PC-9 (cell line): ENCODE results near the gene KIF26B. TPM values are rescaled to one million over a fixed set of nuclear protein-coding genes. Genes with fewer than 3 reads are reported as not detected.

Experiments
- BruUV-seq: library from RNA; stranded (reverse); fragments of 400-500 nt; replicated peaks from 2 replicates; lab custom pipeline; 2021; lab: Mats Ljungman, UMichigan
- CTCF ChIA-PET: fragments of 300-600 bp; sonication (Branson Sonifier 250); formaldehyde crosslinking; loops from one replicate; lab custom pipeline; 2022; ENCODE audit warnings: antibody characterized with exemption; lab: Charles Lee
- POLR2A ChIA-PET: fragments of 300-600 bp; sonication (Branson Sonifier 250); formaldehyde crosslinking; loops from one replicate; lab custom pipeline; 2022; ENCODE audit warnings: antibody characterized with exemption; ENCODE audit not compliant: unreplicated experiment; lab: Charles Lee
- DNase-seq, 2 experiments: peaks; one replicate each; pipeline versions ENCODE4 v3.0.0 to v3.0.0-alpha.2; 2015 to 2022; ENCODE audit warnings: mixed read lengths in 1 of 2
- H2AFZ ChIP-seq: fragments of 200-600 bp; sonication (generic); 2 replicates; pipeline ENCODE4 v1.8.1; 2017; ENCODE audit warnings: antibody characterized with exemption
- H3F3A ChIP-seq: fragments of 200-600 bp; sonication (generic); 2 replicates; pipeline ENCODE4 v1.8.1; 2017; ENCODE audit warnings: antibody characterized with exemption, mild to moderate bottlenecking, low read depth; ENCODE audit not compliant: insufficient read depth
- H3K27ac ChIP-seq: fragments of 200-600 bp; sonication (generic); 2 replicates; pipeline ENCODE4 v1.6.1; 2016; ENCODE audit warnings: mixed run types
- H3K27me3 ChIP-seq: fragments of 200-600 bp; sonication (generic); 2 replicates; pipeline ENCODE4 v1.6.1; 2016; ENCODE audit warnings: low read depth, mixed run types; ENCODE audit not compliant: insufficient read depth
- H3K36me3 ChIP-seq: fragments of 200-600 bp; sonication (generic); 2 replicates; pipeline ENCODE4 v1.6.1; 2016; ENCODE audit warnings: low read depth, mixed run types
- H3K4me1 ChIP-seq: fragments of 200-600 bp; sonication (generic); replicated peaks from 2 replicates; pipeline ENCODE4 v1.6.1; 2016; ENCODE audit warnings: mixed run types; ENCODE audit not compliant: insufficient read depth
- H3K4me2 ChIP-seq: fragments of 200-600 bp; sonication (generic); 2 replicates; pipeline ENCODE4 v1.6.1; 2017; ENCODE audit warnings: mixed run types
- H3K4me3 ChIP-seq: fragments of 200-600 bp; sonication (generic); 2 replicates; pipeline ENCODE4 v1.6.1; 2016; ENCODE audit warnings: mixed run types
- H3K79me2 ChIP-seq: fragments of 200-600 bp; sonication (generic); 2 replicates; pipeline ENCODE4 v1.6.1; 2017; ENCODE audit warnings: low read depth, mixed run types
- H3K9me2 ChIP-seq: fragments of 200-600 bp; sonication (generic); 2 replicates; pipeline ENCODE4 v1.8.1; 2017; ENCODE audit warnings: mild to moderate bottlenecking; ENCODE audit not compliant: insufficient read depth
- H3K9me3 ChIP-seq: fragments of 200-600 bp; sonication (generic); 2 replicates; pipeline ENCODE4 v1.8.1; 2016; ENCODE audit warnings: low read depth; ENCODE audit not compliant: insufficient read depth
- H4K20me1 ChIP-seq: fragments of 200-600 bp; sonication (generic); 2 replicates; pipeline ENCODE4 v1.8.1; 2017; ENCODE audit not compliant: insufficient read depth
- EZH2 ChIP-seq: fragments of 200-600 bp; sonication (generic); IDR thresholded peaks from 2 replicates; pipeline ENCODE4 v1.8.0; 2017; ENCODE audit warnings: antibody characterized with exemption, low read depth
- intact Hi-C: fragments of 100-400 bp; cut with micrococcal nuclease; formaldehyde crosslinking; loops from one replicate; pipeline ENCODE4 v1.10.0; 2022; ENCODE audit not compliant: unreplicated experiment
- total RNA-seq: library from RNA; stranded (reverse); gene quantifications from 2 replicates; pipeline ENCODE4 v1.2.3, GENCODE V29; 2021
- TF ChIP-seq, protein P1 (sequence below): fragments of 200-600 bp; sonication (generic); conservative IDR thresholded peaks from 2 replicates; pipeline ENCODE4 v1.6.1; 2017; ENCODE audit warnings: mixed run types, antibody characterized with exemption, mild to moderate bottlenecking, moderate library complexity

The KIF26B gene
- total RNA-seq, 1 experiment from 2014 or later = 0.11 TPM

DNA sequence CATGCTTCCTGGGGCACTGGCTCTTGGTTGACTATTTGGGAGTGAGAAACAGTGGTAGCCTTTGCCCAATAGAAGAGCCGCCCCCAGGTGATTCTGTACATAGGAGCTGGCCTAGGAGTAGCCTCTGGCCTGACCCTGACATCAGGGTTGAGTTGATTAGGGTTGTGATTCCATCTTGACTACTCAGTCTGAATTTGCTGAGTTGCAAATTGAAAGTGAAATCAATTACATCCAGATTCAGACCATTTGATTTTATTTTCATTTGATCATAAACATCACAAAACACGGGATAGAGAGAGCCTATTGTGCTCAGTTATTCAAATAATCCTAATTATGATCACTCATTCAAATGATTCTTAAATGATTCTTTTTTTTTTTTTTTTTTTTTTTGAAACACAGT is 253.2 kb downstream of the KIF26B start:
- Histone ChIP-seq H3K27me3 (peaks cover 77% of the 10 kb centered on the region), H3K79me2 (no peaks in the 10 kb centered on the region), H2AFZ (no peak overlapping the region), H3K9me2 (no peaks in the 10 kb centered on the region), H3K36me3 (no peaks in the 10 kb centered on the region), H3K4me3 (no peak overlapping the region), H4K20me1 (no peaks in the 10 kb centered on the region), H3K4me2 (no peak overlapping the region), H3K9me3 (no peaks in the 10 kb centered on the region), H3K4me1 (no peaks in the 10 kb centered on the region), H3F3A (no peaks in the 10 kb centered on the region), H3K27ac (no peak overlapping the region)
- TF ChIP-seq EZH2 = no peak
- TF ChIP-seq, protein P1, sequence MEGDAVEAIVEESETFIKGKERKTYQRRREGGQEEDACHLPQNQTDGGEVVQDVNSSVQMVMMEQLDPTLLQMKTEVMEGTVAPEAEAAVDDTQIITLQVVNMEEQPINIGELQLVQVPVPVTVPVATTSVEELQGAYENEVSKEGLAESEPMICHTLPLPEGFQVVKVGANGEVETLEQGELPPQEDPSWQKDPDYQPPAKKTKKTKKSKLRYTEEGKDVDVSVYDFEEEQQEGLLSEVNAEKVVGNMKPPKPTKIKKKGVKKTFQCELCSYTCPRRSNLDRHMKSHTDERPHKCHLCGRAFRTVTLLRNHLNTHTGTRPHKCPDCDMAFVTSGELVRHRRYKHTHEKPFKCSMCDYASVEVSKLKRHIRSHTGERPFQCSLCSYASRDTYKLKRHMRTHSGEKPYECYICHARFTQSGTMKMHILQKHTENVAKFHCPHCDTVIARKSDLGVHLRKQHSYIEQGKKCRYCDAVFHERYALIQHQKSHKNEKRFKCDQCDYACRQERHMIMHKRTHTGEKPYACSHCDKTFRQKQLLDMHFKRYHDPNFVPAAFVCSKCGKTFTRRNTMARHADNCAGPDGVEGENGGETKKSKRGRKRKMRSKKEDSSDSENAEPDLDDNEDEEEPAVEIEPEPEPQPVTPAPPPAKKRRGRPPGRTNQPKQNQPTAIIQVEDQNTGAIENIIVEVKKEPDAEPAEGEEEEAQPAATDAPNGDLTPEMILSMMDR = no peak
- no peak for DNase-seq
- CTCF ChIA-PET = no interaction called here
- POLR2A ChIA-PET = no interaction called here
- no TSS peak for BruUV-seq
- intact Hi-C loops = no loop called here

DNA sequence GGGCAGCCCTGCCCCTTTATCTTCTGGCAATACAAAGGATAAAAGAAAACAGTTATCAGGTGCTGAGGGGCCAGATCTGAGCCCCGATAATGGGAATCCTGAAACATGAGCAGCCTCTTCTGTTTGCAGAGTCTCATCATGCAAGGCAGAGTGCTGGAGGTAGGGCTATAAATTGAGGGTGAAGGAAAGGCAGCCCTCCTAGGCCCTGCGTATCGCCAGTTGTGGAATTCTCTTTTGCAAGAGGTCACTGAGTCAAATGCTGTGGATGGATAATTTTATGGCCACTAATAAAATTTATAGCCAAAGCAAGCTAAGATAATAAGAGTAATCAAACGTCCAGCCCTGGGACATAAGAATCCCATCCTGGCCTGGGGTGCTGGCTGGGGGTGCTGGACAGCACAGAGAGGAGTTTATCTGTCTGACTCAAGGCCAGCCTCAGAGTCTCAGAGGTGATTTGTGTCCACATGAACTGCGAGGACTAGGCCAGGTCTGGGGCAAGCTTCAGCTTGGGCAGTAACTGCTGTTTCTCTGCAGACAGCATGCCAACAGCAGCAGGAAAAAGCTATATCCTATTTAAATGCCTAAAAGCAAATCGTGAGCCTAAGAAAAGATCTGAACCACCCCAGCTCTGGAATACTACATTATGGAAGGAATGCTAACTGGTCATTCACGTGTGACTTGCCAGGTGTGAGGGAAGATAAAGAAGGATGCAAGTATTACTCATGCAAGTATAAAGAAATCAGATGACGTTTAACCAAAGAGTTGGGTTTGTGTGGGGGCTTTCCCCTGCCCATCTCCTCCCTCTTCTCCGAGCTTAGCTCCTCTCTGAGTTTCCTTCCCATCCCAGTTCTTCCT is 254.8 kb downstream of the KIF26B start:
- no peaks in the 10 kb centered on the region for H4K20me1 ChIP-seq
- H3K4me2 ChIP-seq = no peak overlapping the region
- H3K9me2 ChIP-seq = no peaks in the 10 kb centered on the region
- ChIA-PET CTCF (no interaction called here), POLR2A (no interaction called here)
- no peaks in the 10 kb centered on the region for H3K4me1 ChIP-seq
- H3K79me2 ChIP-seq = no peaks in the 10 kb centered on the region
- no peak overlapping the region for H3K4me3 ChIP-seq
- no peaks in the 10 kb centered on the region for H3F3A ChIP-seq
- no peak for TF ChIP-seq EZH2
- TF ChIP-seq, protein P1 = no peak
- H3K9me3 ChIP-seq = no peaks in the 10 kb centered on the region
- no peak overlapping the region for H3K27ac ChIP-seq
- DNase-seq = no peak
- H3K27me3 ChIP-seq = peaks cover 83% of the 10 kb centered on the region
- BruUV-seq = no TSS peak
- intact Hi-C loops = no loop called here
- H2AFZ ChIP-seq = no peak overlapping the region
- H3K36me3 ChIP-seq = no peaks in the 10 kb centered on the region

DNA sequence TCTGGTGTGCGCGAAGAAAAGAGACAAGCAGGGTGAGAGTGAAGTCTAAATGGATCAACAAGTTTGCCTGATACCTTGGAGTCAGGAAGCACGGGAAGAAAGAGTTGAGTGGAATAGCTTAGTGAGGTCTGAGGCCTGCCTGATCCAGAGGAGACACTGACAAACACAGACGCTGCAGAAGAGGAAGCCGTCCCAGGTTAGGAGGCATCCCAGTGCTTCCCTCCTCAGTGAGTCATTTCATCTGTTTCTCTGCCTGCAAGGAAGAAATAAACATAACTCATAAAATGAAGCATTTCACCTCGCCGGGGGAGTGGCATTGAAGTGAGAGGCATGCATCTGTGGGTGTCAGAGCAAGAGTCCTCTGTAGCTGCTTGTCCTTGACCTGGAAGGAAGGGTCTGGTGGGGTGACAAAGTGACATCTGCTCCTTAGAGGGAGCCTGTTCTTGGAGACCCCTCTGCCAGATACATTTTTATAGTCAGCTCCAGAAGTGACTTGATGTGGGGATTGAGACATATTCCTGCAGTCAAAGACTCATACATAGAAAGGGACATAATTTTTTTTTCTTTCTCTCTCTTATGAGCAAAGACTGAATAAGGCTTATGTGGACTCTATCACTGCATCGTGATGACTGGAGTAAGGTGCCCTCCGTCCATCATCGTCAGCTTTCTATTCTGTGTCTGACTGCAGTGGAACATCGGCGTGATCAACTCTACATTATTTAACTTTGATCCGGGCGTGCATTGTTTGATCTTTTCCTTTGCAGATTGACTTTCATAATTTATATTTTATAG is 256.7 kb downstream of the KIF26B start:
- CTCF ChIA-PET = no interaction called here
- Histone ChIP-seq H3K4me2 (no peak overlapping the region), H3K4me1 (no peaks in the 10 kb centered on the region), H3K9me2 (no peaks in the 10 kb centered on the region), H3K27me3 (peaks cover 83% of the 10 kb centered on the region), H2AFZ (no peak overlapping the region), H4K20me1 (no peaks in the 10 kb centered on the region), H3K4me3 (no peak overlapping the region), H3K27ac (no peak overlapping the region), H3K79me2 (no peaks in the 10 kb centered on the region), H3F3A (no peaks in the 10 kb centered on the region), H3K36me3 (no peaks in the 10 kb centered on the region), H3K9me3 (no peaks in the 10 kb centered on the region)
- BruUV-seq = no TSS peak
- TF ChIP-seq, protein P1 = no peak
- no peak for TF ChIP-seq EZH2
- POLR2A ChIA-PET = no interaction called here
- no peak for DNase-seq
- intact Hi-C loops = no loop called here
